HEK293T (cell line): ENCODE results near the gene SARM1.

Experiments
- BHLHE40 ChIP-seq: fragments of 450-650 bp; IDR thresholded peaks from 2 replicates; pipeline ENCODE4 v1.6.1; 2016; ENCODE audit warnings: mild to moderate bottlenecking, moderate library complexity, borderline replicate concordance
- FOXK2 ChIP-seq: fragments of 450-650 bp; IDR thresholded peaks from 2 replicates; pipeline ENCODE4 v1.6.1; 2016; ENCODE audit warnings: mild to moderate bottlenecking
- FOXM1 ChIP-seq: fragments of 450-650 bp; IDR thresholded peaks from 2 replicates; pipeline ENCODE4 v1.6.1; 2017; ENCODE audit warnings: mild to moderate bottlenecking, borderline replicate concordance
- HDGF ChIP-seq: fragments of 450-650 bp; IDR thresholded peaks from 2 replicates; pipeline ENCODE4 v1.6.1; 2017; ENCODE audit warnings: antibody characterized with exemption, borderline replicate concordance
- SP1 ChIP-seq: fragments of 450-650 bp; IDR thresholded peaks from 2 replicates; pipeline ENCODE4 v1.6.1; 2017
- SUZ12 ChIP-seq: fragments of 450-650 bp; IDR thresholded peaks from 2 replicates; pipeline ENCODE4 v1.6.1; 2016; ENCODE audit warnings: mild to moderate bottlenecking
- ZNF384 ChIP-seq: fragments of 450-650 bp; IDR thresholded peaks from 2 replicates; pipeline ENCODE4 v1.6.1; 2016

GRCh38 chr17:28397275-28397674 lies 25.8 kb downstream of the SARM1 start:
- TF ChIP-seq HDGF (no peak), BHLHE40 (no peak), FOXM1 (no peak), ZNF384 (no peak), FOXK2 (no peak), SUZ12 (no peak), SP1 (no peak)
